Smooth muscle cell (in vitro differentiated cells): ENCODE data around the gene TFDP2. TPM values are rescaled to one million over a fixed set of nuclear protein-coding genes. Genes with fewer than 3 reads are reported as not detected.

ENCODE experiments used
- DNase-seq: peaks from one replicate; lab custom pipeline; 2025; ENCODE audit not compliant: unreplicated experiment; lab: John Stamatoyannopoulos, UW
- H2AFZ ChIP-seq: fragments of 200-600 bp; sonication (generic); 2 replicates; pipeline ENCODE4 v1.6.0; 2016; ENCODE audit warnings: antibody characterized with exemption, low read depth, mild to moderate bottlenecking
- H3F3A ChIP-seq: fragments of 200-600 bp; sonication (generic); 2 replicates; pipeline ENCODE4 v1.6.0; 2017; ENCODE audit warnings: antibody characterized with exemption, low read depth
- H3K27ac ChIP-seq: fragments of 200-600 bp; sonication (generic); 2 replicates; pipeline ENCODE4 v1.5.1; 2016; ENCODE audit warnings: low read depth, mild to moderate bottlenecking
- H3K27me3 ChIP-seq: fragments of 200-600 bp; sonication (generic); 2 replicates; pipeline ENCODE4 v1.6.1; 2016; ENCODE audit warnings: low read depth, mild to moderate bottlenecking
- H3K36me3 ChIP-seq: fragments of 200-600 bp; sonication (generic); 2 replicates; pipeline ENCODE4 v1.5.1; 2016; ENCODE audit warnings: low read depth
- H3K4me1 ChIP-seq: fragments of 200-600 bp; sonication (generic); 2 replicates; pipeline ENCODE4 v1.5.1; 2016; ENCODE audit warnings: low read depth
- H3K4me2 ChIP-seq: fragments of 200-600 bp; sonication (generic); 2 replicates; pipeline ENCODE4 v1.6.0; 2016; ENCODE audit warnings: mild to moderate bottlenecking
- H3K4me3 ChIP-seq: fragments of 200-600 bp; sonication (generic); 2 replicates; pipeline ENCODE4 v1.5.1; 2016; ENCODE audit warnings: mild to moderate bottlenecking
- H3K79me2 ChIP-seq: fragments of 200-600 bp; sonication (generic); 2 replicates; pipeline ENCODE4 v1.6.0; 2016; ENCODE audit warnings: low read depth, mild to moderate bottlenecking
- H3K9ac ChIP-seq: fragments of 200-600 bp; sonication (generic); 2 replicates; pipeline ENCODE4 v1.6.0; 2016; ENCODE audit warnings: low read depth
- H3K9me3 ChIP-seq: fragments of 200-600 bp; sonication (generic); replicated peaks from 2 replicates; pipeline ENCODE4 v1.5.1; 2016; ENCODE audit warnings: low read depth
- H4K20me1 ChIP-seq: fragments of 200-600 bp; sonication (generic); 2 replicates; pipeline ENCODE4 v1.6.0; 2016; ENCODE audit warnings: low read depth
- WGBS: methylation state at CpG from one replicate; pipeline ENCODE4 v1.1.7; 2016; ENCODE audit warnings: low lambda C conversion rate; 5-methylcytosine and 5-hydroxymethylcytosine counted together
- polyA plus RNA-seq: library from polyadenylated mRNA; unstranded; fragments of >200 nt; fragmentation: Nextera tagmentation; extraction: Ambion mirVana; gene quantifications from 2 replicates; pipeline ENCODE4 v1.2.1, GENCODE V29; 2016
- total RNA-seq: library from RNA; depleted of rRNA; stranded (reverse); fragments of >200 nt; gene quantifications from 2 replicates; pipeline ENCODE4 v1.2.3, GENCODE V29; 2014
- TF ChIP-seq, protein P1 (sequence below): fragments of 200-600 bp; sonication (generic); IDR thresholded peaks from 2 replicates; pipeline ENCODE4 v1.5.1; 2017; ENCODE audit warnings: borderline replicate concordance, mild to moderate bottlenecking, antibody characterized with exemption; ENCODE audit not compliant: insufficient read depth, poor library complexity, severe bottlenecking

TFDP2 gene
- total and polyA plus RNA-seq, 2 experiments from 2014 or later: 39.9 to 54.3 TPM

DNA sequence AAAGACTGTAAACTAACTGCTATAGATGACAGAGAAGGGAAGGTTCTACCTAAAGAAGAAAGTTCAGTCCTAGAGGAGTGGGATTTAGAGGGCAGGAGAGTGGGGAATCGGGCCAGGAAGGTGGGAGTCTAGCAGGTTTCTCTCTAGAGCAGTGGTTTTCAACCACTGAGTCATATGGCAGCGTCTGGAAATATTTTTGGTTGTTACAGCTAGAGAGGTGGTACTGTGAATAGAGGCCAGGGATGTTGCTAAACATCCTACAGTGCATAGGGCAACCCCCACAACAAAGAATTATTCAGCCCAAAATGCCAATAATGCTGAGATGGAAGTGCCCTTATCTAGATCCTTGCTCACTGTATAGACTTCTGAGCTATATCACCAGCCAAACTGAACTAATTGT lies 244.2 kb downstream of the TFDP2 start:
- H3K9me3 ChIP-seq: no peaks in the 10 kb centered on the region
- no peaks in the 10 kb centered on the region for H3K4me1 ChIP-seq
- H2AFZ ChIP-seq: no peak overlapping the region
- TF ChIP-seq, protein P1, sequence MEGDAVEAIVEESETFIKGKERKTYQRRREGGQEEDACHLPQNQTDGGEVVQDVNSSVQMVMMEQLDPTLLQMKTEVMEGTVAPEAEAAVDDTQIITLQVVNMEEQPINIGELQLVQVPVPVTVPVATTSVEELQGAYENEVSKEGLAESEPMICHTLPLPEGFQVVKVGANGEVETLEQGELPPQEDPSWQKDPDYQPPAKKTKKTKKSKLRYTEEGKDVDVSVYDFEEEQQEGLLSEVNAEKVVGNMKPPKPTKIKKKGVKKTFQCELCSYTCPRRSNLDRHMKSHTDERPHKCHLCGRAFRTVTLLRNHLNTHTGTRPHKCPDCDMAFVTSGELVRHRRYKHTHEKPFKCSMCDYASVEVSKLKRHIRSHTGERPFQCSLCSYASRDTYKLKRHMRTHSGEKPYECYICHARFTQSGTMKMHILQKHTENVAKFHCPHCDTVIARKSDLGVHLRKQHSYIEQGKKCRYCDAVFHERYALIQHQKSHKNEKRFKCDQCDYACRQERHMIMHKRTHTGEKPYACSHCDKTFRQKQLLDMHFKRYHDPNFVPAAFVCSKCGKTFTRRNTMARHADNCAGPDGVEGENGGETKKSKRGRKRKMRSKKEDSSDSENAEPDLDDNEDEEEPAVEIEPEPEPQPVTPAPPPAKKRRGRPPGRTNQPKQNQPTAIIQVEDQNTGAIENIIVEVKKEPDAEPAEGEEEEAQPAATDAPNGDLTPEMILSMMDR: no peak
- no peak overlapping the region for H3K4me3 ChIP-seq
- WGBS: 72% methylated on average over 2 of the region's 2 CpGs
- no peak overlapping the region for H3K9ac ChIP-seq
- no peaks in the 10 kb centered on the region for H3F3A ChIP-seq
- H3K4me2 ChIP-seq: no peak overlapping the region
- peaks cover 16% of the 10 kb centered on the region for H3K79me2 ChIP-seq
- DNase-seq: no peak
- H3K27me3 ChIP-seq: no peaks in the 10 kb centered on the region
- H4K20me1 ChIP-seq: peaks cover 7% of the 10 kb centered on the region
- no peak overlapping the region for H3K27ac ChIP-seq
- H3K36me3 ChIP-seq: no peaks in the 10 kb centered on the region

DNA sequence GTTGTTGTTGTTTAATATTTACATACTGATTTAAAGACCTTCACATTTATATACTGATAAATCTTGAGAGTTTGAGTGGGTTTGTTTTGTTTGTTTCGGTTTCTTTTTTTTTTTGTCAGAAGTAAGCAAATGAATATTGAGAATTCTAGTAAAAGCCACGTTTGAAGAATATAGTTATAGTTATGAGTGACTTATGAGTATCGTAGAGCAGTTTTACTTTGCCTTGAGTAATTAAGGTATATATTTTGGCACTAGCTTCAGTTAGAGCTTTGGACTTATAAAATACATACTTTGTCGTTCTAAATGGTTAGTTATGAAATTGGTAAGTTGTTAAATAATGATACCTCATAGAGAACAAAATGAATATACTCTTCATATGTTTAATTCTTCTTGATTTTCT lies 245.1 kb downstream of the TFDP2 start:
- TF ChIP-seq, protein P1: no peak
- no peak overlapping the region for H3K9ac ChIP-seq
- no peak overlapping the region for H2AFZ ChIP-seq
- H3K79me2 ChIP-seq: peaks cover 23% of the 10 kb centered on the region
- no peaks in the 10 kb centered on the region for H3F3A ChIP-seq
- no peak for DNase-seq
- H3K4me1 ChIP-seq: no peaks in the 10 kb centered on the region
- H3K4me2 ChIP-seq: no peak overlapping the region
- no peak overlapping the region for H3K27ac ChIP-seq
- peaks cover 7% of the 10 kb centered on the region for H4K20me1 ChIP-seq
- 94% methylated on average over 4 of the region's 4 CpGs for WGBS
- H3K27me3 ChIP-seq: no peaks in the 10 kb centered on the region
- H3K9me3 ChIP-seq: no peaks in the 10 kb centered on the region
- no peak overlapping the region for H3K4me3 ChIP-seq
- no peaks in the 10 kb centered on the region for H3K36me3 ChIP-seq

DNA sequence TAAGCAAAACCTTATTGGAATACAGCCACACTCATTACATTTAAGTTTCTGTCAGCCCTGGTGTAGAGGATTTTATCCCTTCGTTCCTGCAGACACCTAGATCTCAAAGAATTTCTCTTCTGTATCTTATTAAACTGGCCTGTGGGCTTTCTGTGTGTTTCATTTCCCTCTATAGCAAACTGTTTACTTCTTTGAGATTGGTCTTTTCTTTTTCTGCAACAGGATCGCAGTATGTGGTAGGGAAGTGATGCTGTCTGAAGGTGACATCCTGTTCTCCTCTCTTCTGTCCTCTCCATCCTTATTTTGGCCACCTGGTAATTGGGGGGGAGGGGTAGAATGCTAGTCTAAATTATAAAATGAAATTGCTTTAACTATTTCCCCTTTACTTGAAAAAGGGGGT lies 247.4 kb downstream of the TFDP2 start:
- no peaks in the 10 kb centered on the region for H3K27me3 ChIP-seq
- peaks cover 7% of the 10 kb centered on the region for H4K20me1 ChIP-seq
- H3K27ac ChIP-seq: no peak overlapping the region
- H2AFZ ChIP-seq: no peak overlapping the region
- H3K4me3 ChIP-seq: no peak overlapping the region
- H3K9me3 ChIP-seq: no peaks in the 10 kb centered on the region
- H3K4me2 ChIP-seq: no peak overlapping the region
- 94% methylated on average over 2 of the region's 2 CpGs for WGBS
- TF ChIP-seq, protein P1: no peak
- no peak overlapping the region for H3K9ac ChIP-seq
- H3K79me2 ChIP-seq: peaks cover 46% of the 10 kb centered on the region
- H3K4me1 ChIP-seq: no peaks in the 10 kb centered on the region
- no peaks in the 10 kb centered on the region for H3K36me3 ChIP-seq
- no peaks in the 10 kb centered on the region for H3F3A ChIP-seq
- DNase-seq: no peak

DNA sequence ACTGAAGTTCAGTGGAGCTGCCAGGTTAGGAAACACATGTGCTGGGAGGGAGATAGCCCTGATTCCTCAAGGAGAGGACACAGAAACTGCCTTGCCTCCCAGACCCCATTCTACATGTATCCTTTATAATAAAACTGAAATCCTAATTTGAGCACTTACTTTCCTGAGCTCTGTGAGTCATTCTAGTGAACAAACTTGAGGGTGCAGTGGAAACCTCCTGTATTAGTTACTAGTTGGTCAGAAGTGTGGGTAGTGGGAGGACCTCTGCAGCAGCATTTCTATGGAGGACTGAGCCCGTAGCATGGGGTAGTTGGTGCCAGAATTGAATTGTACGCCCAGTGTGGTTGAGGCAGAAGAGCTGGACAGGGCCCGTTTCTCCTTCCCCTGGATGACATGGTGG lies 249.0 kb downstream of the TFDP2 start:
- H3K27me3 ChIP-seq: no peaks in the 10 kb centered on the region
- DNase-seq: no peak
- H3K4me2 ChIP-seq: no peak overlapping the region
- H3K4me1 ChIP-seq: no peaks in the 10 kb centered on the region
- H3K36me3 ChIP-seq: no peaks in the 10 kb centered on the region
- H3F3A ChIP-seq: no peaks in the 10 kb centered on the region
- H3K79me2 ChIP-seq: peaks cover 62% of the 10 kb centered on the region
- 97% methylated on average over 3 of the region's 3 CpGs for WGBS
- TF ChIP-seq, protein P1: no peak
- H3K9ac ChIP-seq: no peak overlapping the region
- H3K4me3 ChIP-seq: no peak overlapping the region
- H3K9me3 ChIP-seq: no peaks in the 10 kb centered on the region
- no peak overlapping the region for H3K27ac ChIP-seq
- H4K20me1 ChIP-seq: peaks cover 9% of the 10 kb centered on the region
- H2AFZ ChIP-seq: no peak overlapping the region
